Astrocyte (in vitro differentiated cells and primary cell): ENCODE results near the gene UBE2N. TPM values are rescaled to one million over a fixed set of nuclear protein-coding genes. Genes with fewer than 3 reads are reported as not detected.

Experiments
- DNase-seq: peaks from one replicate; pipeline ENCODE4 v3.0.0-alpha.2; 2010; ENCODE audit warnings: low read depth
- FAIRE-seq: peaks from 2 replicates; lab custom pipeline; 2011; peaks lifted over from hg19 to GRCh38; lab: Jason Lieb, UNC
- H2AFZ ChIP-seq: 2 replicates; pipeline ENCODE4 v1.6.0; 2012; ENCODE audit warnings: low read depth, low read length, inconsistent platforms
- H3K27ac ChIP-seq: 2 replicates; pipeline ENCODE4 v1.5.1; 2011; ENCODE audit warnings: low read depth, low read length, inconsistent platforms
- H3K27me3 ChIP-seq: 2 replicates; pipeline ENCODE4 v1.6.0; 2011; ENCODE audit warnings: low read length, inconsistent platforms; ENCODE audit not compliant: insufficient read depth
- H3K36me3 ChIP-seq: 2 replicates; pipeline ENCODE4 v1.5.1; 2011; ENCODE audit warnings: low read length, inconsistent platforms; ENCODE audit not compliant: insufficient read depth
- H3K4me1 ChIP-seq: 2 replicates; pipeline ENCODE4 v1.5.1; 2011; ENCODE audit warnings: low read length, inconsistent platforms; ENCODE audit not compliant: insufficient read depth
- H3K4me2 ChIP-seq: 2 replicates; pipeline ENCODE4 v1.6.0; 2012; ENCODE audit warnings: low read length, inconsistent platforms
- H3K4me3 ChIP-seq: 2 replicates; pipeline ENCODE4 v1.5.1; 2011; ENCODE audit warnings: low read depth, mild to moderate bottlenecking, low read length, inconsistent platforms; ENCODE audit not compliant: insufficient read depth
- H3K79me2 ChIP-seq: 2 replicates; pipeline ENCODE4 v1.6.0; 2012; ENCODE audit warnings: mild to moderate bottlenecking, low read length, inconsistent platforms; ENCODE audit not compliant: insufficient read depth
- H3K9ac ChIP-seq: 2 replicates; pipeline ENCODE4 v1.6.0; 2012; ENCODE audit warnings: mild to moderate bottlenecking, low read length, inconsistent platforms
- H3K9me3 ChIP-seq: 2 replicates; pipeline ENCODE4 v1.5.1; 2012; ENCODE audit warnings: low read depth, mild to moderate bottlenecking, low read length, inconsistent platforms; ENCODE audit not compliant: insufficient read depth
- H4K20me1 ChIP-seq: 2 replicates; pipeline ENCODE4 v1.6.0; 2012; ENCODE audit warnings: low read length, inconsistent platforms; ENCODE audit not compliant: insufficient read depth
- H3K27ac Mint-ChIP-seq: one replicate; pipeline ENCODE4 v1.8.0; 2021; ENCODE audit warnings: mild to moderate bottlenecking, mixed read lengths; ENCODE audit not compliant: unreplicated experiment
- H3K27me3 Mint-ChIP-seq: one replicate; pipeline ENCODE4 v1.8.0; 2021; ENCODE audit warnings: low read depth, mixed read lengths; ENCODE audit not compliant: unreplicated experiment
- H3K36me3 Mint-ChIP-seq: one replicate; pipeline ENCODE4 v1.8.0; 2021; ENCODE audit warnings: low read depth, mixed read lengths; ENCODE audit not compliant: unreplicated experiment
- H3K4me1 Mint-ChIP-seq: one replicate; pipeline ENCODE4 v1.8.0; 2021; ENCODE audit warnings: low read depth, mixed read lengths; ENCODE audit not compliant: unreplicated experiment
- H3K4me3 Mint-ChIP-seq: one replicate; pipeline ENCODE4 v1.8.0; 2021; ENCODE audit warnings: mild to moderate bottlenecking, moderate library complexity, mixed read lengths; ENCODE audit not compliant: unreplicated experiment
- H3K9me3 Mint-ChIP-seq: one replicate; pipeline ENCODE4 v1.8.0; 2021; ENCODE audit warnings: mild to moderate bottlenecking, mixed read lengths; ENCODE audit not compliant: unreplicated experiment
- EZH2 ChIP-seq: IDR thresholded peaks from 2 replicates; pipeline ENCODE4 v1.6.1; 2012; ENCODE audit warnings: mild to moderate bottlenecking, low read length, inconsistent platforms; ENCODE audit not compliant: insufficient read depth
- total RNA-seq: library from RNA; stranded (reverse); gene quantifications from 2 replicates; pipeline ENCODE4 v1.2.1, GENCODE V29; 2021
- TF ChIP-seq, protein P1 (sequence below): IDR thresholded peaks from 2 replicates; pipeline ENCODE4 v1.5.1; 2011; ENCODE audit warnings: low read depth, mild to moderate bottlenecking, inconsistent platforms, low read length, moderate library complexity; ENCODE audit not compliant: insufficient read depth

Gene UBE2N
- total RNA-seq, 1 donor from 2014 or later: 129 TPM

GRCh38 chr12:93422050-93422449, 19.7 kb downstream of the UBE2N start:
- H2AFZ ChIP-seq: no peak overlapping the region
- Mint-ChIP-seq H3K4me3 (no peak overlapping the region), H3K27ac (no peak overlapping the region), H3K4me1 (peaks cover 58% of the 10 kb centered on the region), H3K9me3 (no peaks in the 10 kb centered on the region), H3K27me3 (no peaks in the 10 kb centered on the region), H3K36me3 (no peaks in the 10 kb centered on the region)
- peaks cover 100% of the 10 kb centered on the region for H3K79me2 ChIP-seq
- H3K4me2 ChIP-seq: no peak overlapping the region
- H3K36me3 ChIP-seq: no peaks in the 10 kb centered on the region
- H3K27ac ChIP-seq: no peak overlapping the region
- FAIRE-seq (no peak), DNase-seq (no peak)
- H3K4me1 ChIP-seq: no peaks in the 10 kb centered on the region
- TF ChIP-seq, protein P1, sequence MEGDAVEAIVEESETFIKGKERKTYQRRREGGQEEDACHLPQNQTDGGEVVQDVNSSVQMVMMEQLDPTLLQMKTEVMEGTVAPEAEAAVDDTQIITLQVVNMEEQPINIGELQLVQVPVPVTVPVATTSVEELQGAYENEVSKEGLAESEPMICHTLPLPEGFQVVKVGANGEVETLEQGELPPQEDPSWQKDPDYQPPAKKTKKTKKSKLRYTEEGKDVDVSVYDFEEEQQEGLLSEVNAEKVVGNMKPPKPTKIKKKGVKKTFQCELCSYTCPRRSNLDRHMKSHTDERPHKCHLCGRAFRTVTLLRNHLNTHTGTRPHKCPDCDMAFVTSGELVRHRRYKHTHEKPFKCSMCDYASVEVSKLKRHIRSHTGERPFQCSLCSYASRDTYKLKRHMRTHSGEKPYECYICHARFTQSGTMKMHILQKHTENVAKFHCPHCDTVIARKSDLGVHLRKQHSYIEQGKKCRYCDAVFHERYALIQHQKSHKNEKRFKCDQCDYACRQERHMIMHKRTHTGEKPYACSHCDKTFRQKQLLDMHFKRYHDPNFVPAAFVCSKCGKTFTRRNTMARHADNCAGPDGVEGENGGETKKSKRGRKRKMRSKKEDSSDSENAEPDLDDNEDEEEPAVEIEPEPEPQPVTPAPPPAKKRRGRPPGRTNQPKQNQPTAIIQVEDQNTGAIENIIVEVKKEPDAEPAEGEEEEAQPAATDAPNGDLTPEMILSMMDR: no peak
- TF ChIP-seq EZH2: no peak
- no peak overlapping the region for H3K4me3 ChIP-seq
- no peaks in the 10 kb centered on the region for H3K27me3 ChIP-seq
- H3K9me3 ChIP-seq: no peaks in the 10 kb centered on the region
- H3K9ac ChIP-seq: no peak overlapping the region
- H4K20me1 ChIP-seq: peaks cover 65% of the 10 kb centered on the region

GRCh38 chr12:93419388-93420034, 22.2 kb downstream of the UBE2N start:
- no peak overlapping the region for H3K4me2 ChIP-seq
- peaks cover 10% of the 10 kb centered on the region for H3K4me1 ChIP-seq
- H3K9me3 ChIP-seq: no peaks in the 10 kb centered on the region
- H3K4me3 ChIP-seq: no peak overlapping the region
- H3K36me3 Mint-ChIP-seq: no peaks in the 10 kb centered on the region
- H3K9ac ChIP-seq: no peak overlapping the region
- TF ChIP-seq, protein P1: peak; percentile 59
- no peak for TF ChIP-seq EZH2
- H3K27me3 Mint-ChIP-seq: no peaks in the 10 kb centered on the region
- peaks cover 56% of the 10 kb centered on the region for H3K4me1 Mint-ChIP-seq
- peaks cover 40% of the 10 kb centered on the region for H4K20me1 ChIP-seq
- H3K79me2 ChIP-seq: peaks cover 99% of the 10 kb centered on the region
- H3K9me3 Mint-ChIP-seq: no peaks in the 10 kb centered on the region
- peak; percentile 42 for DNase-seq
- H3K4me3 Mint-ChIP-seq: no peak overlapping the region
- no peaks in the 10 kb centered on the region for H3K27me3 ChIP-seq
- H3K27ac ChIP-seq: no peak overlapping the region
- H3K36me3 ChIP-seq: no peaks in the 10 kb centered on the region
- no peak for FAIRE-seq
- no peak overlapping the region for H3K27ac Mint-ChIP-seq
- no peak overlapping the region for H2AFZ ChIP-seq

GRCh38 chr12:93417967-93418480, 23.7 kb downstream of the UBE2N start:
- Histone ChIP-seq H3K9ac (no peak overlapping the region), H3K36me3 (no peaks in the 10 kb centered on the region), H2AFZ (no peak overlapping the region), H3K27me3 (no peaks in the 10 kb centered on the region), H3K9me3 (no peaks in the 10 kb centered on the region), H3K79me2 (peaks cover 98% of the 10 kb centered on the region), H3K4me1 (peaks cover 10% of the 10 kb centered on the region), H3K4me2 (no peak overlapping the region), H3K4me3 (no peak overlapping the region), H3K27ac (no peak overlapping the region), H4K20me1 (peaks cover 33% of the 10 kb centered on the region)
- no peak for TF ChIP-seq EZH2
- TF ChIP-seq, protein P1: no peak
- DNase-seq (no peak), FAIRE-seq (no peak)
- H3K36me3 Mint-ChIP-seq: no peaks in the 10 kb centered on the region
- no peaks in the 10 kb centered on the region for H3K27me3 Mint-ChIP-seq
- H3K9me3 Mint-ChIP-seq: peaks cover 1% of the 10 kb centered on the region
- peaks cover 50% of the 10 kb centered on the region for H3K4me1 Mint-ChIP-seq
- no peak overlapping the region for H3K27ac Mint-ChIP-seq
- H3K4me3 Mint-ChIP-seq: no peak overlapping the region
